OCI-LY1 (cell line): Measurements from ENCODE around the gene CPT1C.

Experiments
- H2AFZ ChIP-seq: fragments of 200-600 bp; sonication (generic), shearing (Covaris generic); 2 replicates; pipeline ENCODE4 v1.6.0; 2014; ENCODE audit warnings: antibody characterized with exemption, mild to moderate bottlenecking, low read length
- H3F3A ChIP-seq: fragments of 200-600 bp; sonication (generic), shearing (Covaris generic); 2 replicates; pipeline ENCODE4 v1.6.0; 2014; ENCODE audit warnings: mild to moderate bottlenecking, antibody characterized with exemption, low read length, moderate library complexity; ENCODE audit not compliant: insufficient read depth
- H3K27ac ChIP-seq: fragments of 200-600 bp; sonication (generic); 2 replicates; pipeline ENCODE4 v1.5.1; 2014; ENCODE audit warnings: low read length, mixed run types, mild to moderate bottlenecking, low read depth; ENCODE audit not compliant: poor library complexity, severe bottlenecking
- H3K27me3 ChIP-seq: fragments of 200-600 bp; sonication (generic); 2 replicates; pipeline ENCODE4 v1.6.0; 2014; ENCODE audit warnings: antibody characterized with exemption, mild to moderate bottlenecking, low read length, moderate library complexity; ENCODE audit not compliant: insufficient read depth
- H3K36me3 ChIP-seq: fragments of 200-600 bp; sonication (generic); 2 replicates; pipeline ENCODE4 v1.6.1; 2014; ENCODE audit warnings: mild to moderate bottlenecking, antibody characterized with exemption, low read length, moderate library complexity, mixed read lengths; ENCODE audit not compliant: insufficient read depth
- H3K4me1 ChIP-seq: fragments of 200-600 bp; sonication (generic); 2 replicates; pipeline ENCODE4 v1.5.1; 2014; ENCODE audit warnings: mild to moderate bottlenecking, low read length, moderate library complexity; ENCODE audit not compliant: insufficient read depth, severe bottlenecking
- H3K4me2 ChIP-seq: fragments of 200-600 bp; sonication (generic), shearing (Covaris generic); 2 replicates; pipeline ENCODE4 v1.6.1; 2014; ENCODE audit warnings: low read length
- H3K4me3 ChIP-seq: fragments of 200-600 bp; sonication (generic); 2 replicates; pipeline ENCODE4 v1.5.1; 2014; ENCODE audit warnings: low read length, low read depth, mild to moderate bottlenecking, mixed read lengths; ENCODE audit not compliant: poor library complexity, severe bottlenecking
- H3K79me2 ChIP-seq: fragments of 200-600 bp; shearing (Covaris generic); 2 replicates; pipeline ENCODE4 v1.6.1; 2016; ENCODE audit warnings: mixed run types, low read length, mixed read lengths; ENCODE audit not compliant: insufficient read depth
- H3K9ac ChIP-seq: fragments of 200-600 bp; sonication (generic), shearing (Covaris generic); 2 replicates; pipeline ENCODE4 v1.6.1; 2014; ENCODE audit warnings: mild to moderate bottlenecking, low read length, mixed read lengths
- H3K9me2 ChIP-seq: fragments of 200-600 bp; sonication (generic), shearing (Covaris generic); 2 replicates; pipeline ENCODE4 v1.6.1; 2014; ENCODE audit warnings: low read depth, mild to moderate bottlenecking, low read length, mixed read lengths
- H3K9me3 ChIP-seq: fragments of 200-600 bp; shearing (Covaris generic); 2 replicates; pipeline ENCODE4 v1.6.1; 2014; ENCODE audit warnings: low read length, mixed read lengths
- H4K20me1 ChIP-seq: fragments of 200-600 bp; sonication (generic), shearing (Covaris generic); 2 replicates; pipeline ENCODE4 v1.6.0; 2016; ENCODE audit warnings: mild to moderate bottlenecking, low read length; ENCODE audit not compliant: insufficient read depth
- CTCF ChIP-seq: fragments of 200-600 bp; sonication (generic), shearing (Covaris generic); IDR thresholded peaks from 2 replicates; pipeline ENCODE4 v1.5.1; 2017; ENCODE audit warnings: mild to moderate bottlenecking, antibody characterized with exemption, low read length, moderate library complexity, mixed read lengths
- EZH2 ChIP-seq: fragments of 200-600 bp; sonication (generic), shearing (Covaris generic); IDR thresholded peaks from 2 replicates; pipeline ENCODE4 v1.8.0; 2017; ENCODE audit warnings: borderline replicate concordance, mixed run types, mild to moderate bottlenecking, antibody characterized with exemption, low read length, moderate library complexity, mixed read lengths

CPT1C gene

GRCh38 chr19:49662011-49662410 lies 28.9 kb upstream of the CPT1C start:
- Histone ChIP-seq H3K36me3 (peaks cover 61% of the 10 kb centered on the region), H3K79me2 (0 out of 2 replicates have a peak, but pooled peaks cover 5% of the 10 kb centered on the region), H3K9me2 (no peaks in the 10 kb centered on the region), H3K9ac (no peak overlapping the region), H3K4me1 (peaks cover 17% of the 10 kb centered on the region), H3K4me3 (no peak overlapping the region), H3K27me3 (no peaks in the 10 kb centered on the region), H3K27ac (no peak overlapping the region), H3K9me3 (no peaks in the 10 kb centered on the region), H4K20me1 (no peaks in the 10 kb centered on the region), H3F3A (no peaks in the 10 kb centered on the region), H2AFZ (no peak overlapping the region), H3K4me2 (no peak overlapping the region)
- TF ChIP-seq EZH2 (no peak), CTCF (no peak)

- no peak for TF ChIP-seq CTCF
- TF ChIP-seq EZH2, result no peak
- H3K4me1 ChIP-seq, result peaks cover 23% of the 10 kb centered on the region
- no peak overlapping the region for H2AFZ ChIP-seq
- H3K9ac ChIP-seq, result no peak overlapping the region; the same call in 1 of the 2 replicates
- H3K27ac ChIP-seq, result no peak overlapping the region
- no peaks in the 10 kb centered on the region for H3K27me3 ChIP-seq
- no peaks in the 10 kb centered on the region for H3F3A ChIP-seq
- 0 out of 2 replicates have a peak, but pooled peaks cover 5% of the 10 kb centered on the region for H3K79me2 ChIP-seq
- no peaks in the 10 kb centered on the region for H4K20me1 ChIP-seq
- no peaks in the 10 kb centered on the region for H3K9me2 ChIP-seq
- no peaks in the 10 kb centered on the region for H3K9me3 ChIP-seq
- no peak overlapping the region for H3K4me3 ChIP-seq
- H3K4me2 ChIP-seq, result no peak overlapping the region; the same call in 1 of the 2 replicates
- H3K36me3 ChIP-seq, result peaks cover 56% of the 10 kb centered on the region
Observed at GRCh38 chr19:49663224-49663623, 27.7 kb upstream of the CPT1C start.

- H4K20me1 ChIP-seq, result no peaks in the 10 kb centered on the region
- H3K27ac ChIP-seq, result peak overlapping the region; percentile 83
- no peaks in the 10 kb centered on the region for H3K27me3 ChIP-seq
- H3K9me3 ChIP-seq, result no peaks in the 10 kb centered on the region
- H3K4me3 ChIP-seq, result peak overlapping the region; percentile 83
- H3K36me3 ChIP-seq, result peaks cover 50% of the 10 kb centered on the region
- H3F3A ChIP-seq, result no peaks in the 10 kb centered on the region
- TF ChIP-seq EZH2, result no peak
- TF ChIP-seq CTCF, result no peak
- peaks cover 23% of the 10 kb centered on the region for H3K4me1 ChIP-seq
- H3K79me2 ChIP-seq, result 0 out of 2 replicates have a peak, but pooled peaks cover 5% of the 10 kb centered on the region
- no peak overlapping the region for H2AFZ ChIP-seq
- peak overlapping the region; percentile 80 for H3K4me2 ChIP-seq
- no peaks in the 10 kb centered on the region for H3K9me2 ChIP-seq
- peak overlapping the region; percentile 91 for H3K9ac ChIP-seq
Observed at GRCh38 chr19:49664171-49665035, 26.5 kb upstream of the CPT1C start.
